ENCODE data around the gene CISH.

DNA sequence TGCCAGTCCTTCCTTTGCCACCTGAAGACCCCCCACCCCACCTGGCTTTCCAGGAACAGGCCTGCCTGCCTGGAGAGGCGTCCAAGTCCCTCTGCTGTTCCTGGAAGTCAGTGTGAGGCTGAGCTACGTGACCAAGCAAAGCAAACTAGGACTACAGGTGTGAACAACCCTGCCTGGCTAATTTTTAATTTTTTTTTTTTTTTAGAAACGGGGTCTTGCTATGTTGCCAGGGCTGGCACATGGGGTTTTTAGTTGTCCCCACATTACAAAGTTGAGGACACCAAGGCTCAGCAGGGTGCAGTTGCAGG lies 24.9 kb downstream of the CISH start:
- no peak for TF ChIP-seq PML (IDR thresholded peaks at IDR 0.05; ENCODE audit: low read length)
- no peak for TF ChIP-seq SREBF1 (IDR thresholded peaks at IDR 0.05; ENCODE audit: borderline replicate concordance, low read depth, low read length)
- TF ChIP-seq, protein P1, sequence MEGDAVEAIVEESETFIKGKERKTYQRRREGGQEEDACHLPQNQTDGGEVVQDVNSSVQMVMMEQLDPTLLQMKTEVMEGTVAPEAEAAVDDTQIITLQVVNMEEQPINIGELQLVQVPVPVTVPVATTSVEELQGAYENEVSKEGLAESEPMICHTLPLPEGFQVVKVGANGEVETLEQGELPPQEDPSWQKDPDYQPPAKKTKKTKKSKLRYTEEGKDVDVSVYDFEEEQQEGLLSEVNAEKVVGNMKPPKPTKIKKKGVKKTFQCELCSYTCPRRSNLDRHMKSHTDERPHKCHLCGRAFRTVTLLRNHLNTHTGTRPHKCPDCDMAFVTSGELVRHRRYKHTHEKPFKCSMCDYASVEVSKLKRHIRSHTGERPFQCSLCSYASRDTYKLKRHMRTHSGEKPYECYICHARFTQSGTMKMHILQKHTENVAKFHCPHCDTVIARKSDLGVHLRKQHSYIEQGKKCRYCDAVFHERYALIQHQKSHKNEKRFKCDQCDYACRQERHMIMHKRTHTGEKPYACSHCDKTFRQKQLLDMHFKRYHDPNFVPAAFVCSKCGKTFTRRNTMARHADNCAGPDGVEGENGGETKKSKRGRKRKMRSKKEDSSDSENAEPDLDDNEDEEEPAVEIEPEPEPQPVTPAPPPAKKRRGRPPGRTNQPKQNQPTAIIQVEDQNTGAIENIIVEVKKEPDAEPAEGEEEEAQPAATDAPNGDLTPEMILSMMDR (IDR thresholded peaks at IDR 0.05 in 2 of 3, conservative IDR thresholded peaks at IDR 0.05 in 1 of 3; ENCODE audit: insufficient read depth in 2 of 3, low read depth in 1 of 3, low read length in 3 of 3): no peak
- TF ChIP-seq POLR2AphosphoS5 (IDR thresholded peaks at IDR 0.05; ENCODE audit: control insufficient read depth, insufficient read depth, low read depth, low read length): no peak
- TF ChIP-seq CUX1 (CRISPR knock-in tag; IDR thresholded peaks at IDR 0.05): no peak
- TF ChIP-seq SPI1 (IDR thresholded peaks at IDR 0.05; ENCODE audit: borderline replicate concordance, low read depth, low read length): no peak
- TF ChIP-seq MEF2A (IDR thresholded peaks at IDR 0.05; ENCODE audit: control insufficient read depth, low read depth, low read length): no peak
- no peak for TF ChIP-seq DLX4 (CRISPR knock-in tag; IDR thresholded peaks at IDR 0.05)

Measured in K562 (cell line).